Activated CD4-positive, alpha-beta T cell treated with anti-CD3 and anti-CD28 coated beads, Interleukin-2, Interleukin-4, amounts not matched to agents 100 ng/mL and 50 ng/mL, durations not matched to agents 16 hours and 8 hours (primary cell): ENCODE data around the gene CASKIN1.

Experiments used
- DNase-seq: peaks from one replicate; pipeline ENCODE4 v3.0.0-alpha.2; 2020; ENCODE audit warnings: low spot score

Gene CASKIN1

DNA sequence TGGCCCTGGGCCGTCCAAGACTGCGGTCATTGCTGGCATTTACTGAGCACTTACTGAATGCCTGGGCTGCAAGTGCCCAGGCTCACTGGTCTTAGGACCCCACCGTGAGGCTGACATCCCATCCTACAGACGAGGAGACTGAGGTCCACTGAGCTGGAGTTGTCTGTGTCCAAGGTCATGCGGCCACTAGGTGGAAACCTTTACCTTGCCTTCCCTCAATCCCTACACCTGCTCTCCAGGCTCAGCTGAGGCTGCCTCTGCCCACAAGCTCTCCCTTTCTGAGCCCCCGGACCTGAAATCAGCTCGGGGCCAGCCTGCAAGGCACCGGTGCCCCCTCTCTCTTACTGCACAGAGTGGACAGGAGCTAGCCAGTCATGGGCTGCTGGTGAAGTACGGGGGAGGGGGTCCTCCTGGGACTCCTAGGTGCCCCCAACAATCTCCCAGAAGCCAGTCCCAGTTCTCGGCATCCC, 1.5 kb downstream of the CASKIN1 start:
- DNase-seq, result no peak

DNA sequence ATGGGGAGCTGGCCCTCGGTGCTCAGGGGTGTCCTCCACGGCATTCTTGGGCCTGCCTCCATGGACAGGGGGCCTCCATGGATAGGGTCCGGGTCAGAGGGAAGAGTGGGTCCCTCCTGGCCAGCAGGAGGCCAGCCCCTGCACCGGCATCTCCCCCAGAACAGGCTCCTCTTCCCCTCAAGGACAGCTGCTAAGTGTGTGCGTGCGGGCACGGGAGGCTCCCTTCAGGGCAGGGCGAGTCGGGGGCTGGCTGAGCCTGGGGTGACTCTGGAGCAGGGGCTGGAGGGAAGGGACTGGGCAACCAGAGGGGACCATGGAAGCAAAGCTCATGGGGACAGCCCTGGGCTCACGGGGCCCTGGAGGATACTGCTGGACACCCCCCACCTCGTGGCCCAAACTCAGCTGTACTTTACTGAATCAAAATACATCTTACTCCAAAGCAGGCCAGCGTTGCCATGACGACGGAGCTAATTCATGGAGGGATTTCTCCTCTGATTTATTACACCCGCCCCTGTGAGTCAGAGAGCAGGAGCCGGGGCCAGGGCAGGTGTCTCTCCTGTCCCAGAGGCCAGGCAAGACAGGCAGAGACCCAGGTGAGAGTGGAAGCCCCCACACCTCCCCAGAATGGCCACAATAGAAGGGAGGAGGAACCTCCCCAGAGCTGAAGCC, 2.1 kb downstream of the CASKIN1 start:
- no peak for DNase-seq

DNA sequence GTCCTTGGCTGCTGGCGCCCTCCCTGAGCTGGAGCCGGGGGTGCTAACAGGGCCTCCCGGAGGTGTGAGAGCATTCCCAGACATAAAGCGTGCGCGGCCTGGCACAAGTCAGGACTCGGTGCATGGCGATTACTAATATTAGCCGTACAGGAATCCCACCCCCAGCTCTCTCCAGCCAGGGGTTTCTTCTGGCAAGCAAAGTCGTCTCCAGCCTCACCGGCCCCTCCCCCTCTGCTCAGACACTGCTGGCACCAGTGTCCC, 5.0 kb downstream of the CASKIN1 start:
- no peak for DNase-seq

DNA sequence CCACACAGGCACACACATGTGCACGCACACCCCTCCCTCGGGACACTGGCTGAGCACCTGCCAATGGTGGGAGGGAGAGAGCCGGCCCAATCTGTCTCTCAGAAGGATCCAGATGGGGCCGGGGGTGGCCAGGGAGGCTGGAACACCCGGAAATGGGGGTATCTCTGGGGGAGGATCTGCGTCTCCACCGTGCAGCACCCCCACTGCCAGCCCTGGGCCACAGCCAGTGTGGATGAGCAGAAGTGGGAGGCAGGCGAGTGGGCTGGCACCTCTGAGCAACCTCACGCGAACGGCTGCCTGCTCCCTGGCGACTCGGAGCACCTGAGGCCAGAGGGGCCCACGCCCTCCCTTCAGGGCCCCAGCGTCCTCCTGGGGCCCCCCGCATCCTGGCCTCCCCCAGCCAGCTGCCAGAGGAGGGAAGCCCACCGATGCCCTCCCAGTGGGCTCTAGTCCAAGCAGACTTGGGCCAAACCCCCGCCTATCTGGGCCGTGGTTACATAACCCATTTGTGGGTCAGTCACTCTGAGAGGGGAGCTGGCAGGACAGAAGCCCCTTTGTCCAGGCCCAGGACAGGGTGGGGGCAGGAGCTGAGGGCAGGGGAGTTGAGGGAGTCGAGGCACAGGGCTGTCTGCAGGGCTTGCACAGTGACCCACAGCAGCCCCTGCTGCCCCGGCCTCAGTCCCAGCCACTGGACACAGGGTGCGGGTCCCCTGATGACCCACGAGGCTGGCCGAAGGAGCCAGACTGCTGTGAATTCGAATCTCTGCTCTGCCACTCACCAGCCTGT, 5.6 kb downstream of the CASKIN1 start:
- no peak for DNase-seq

DNA sequence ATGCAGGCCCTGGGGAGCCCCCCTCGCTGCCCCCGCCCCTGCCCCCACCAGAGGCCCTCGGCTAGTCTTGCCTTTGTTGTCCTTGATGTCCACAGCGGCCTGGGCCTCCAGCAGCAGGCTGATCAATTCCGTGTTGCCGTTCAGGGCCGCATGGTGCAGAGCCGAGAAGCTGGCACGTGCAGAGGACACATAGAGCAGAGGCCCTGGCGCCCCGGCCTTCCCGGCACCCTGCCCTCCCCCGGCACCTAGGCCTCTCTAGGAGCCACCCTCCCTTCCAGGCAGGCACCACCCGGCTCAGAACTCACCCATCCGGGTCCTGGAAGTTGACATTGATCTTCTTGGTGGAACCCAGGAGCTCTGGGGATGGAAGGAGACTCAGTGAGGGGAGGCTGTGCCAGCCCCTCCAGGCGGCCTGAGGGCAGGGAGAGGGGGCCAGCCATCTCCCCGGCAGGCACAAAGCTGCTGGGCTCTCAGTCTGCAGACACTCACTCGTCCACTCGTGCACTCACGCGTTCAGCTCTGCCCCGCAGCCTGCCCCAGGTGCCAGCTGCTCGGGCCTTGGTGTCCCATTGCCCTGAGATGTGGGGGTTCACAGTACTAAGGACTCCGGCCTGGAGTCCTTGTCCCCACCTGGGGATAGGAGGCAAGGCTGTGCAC, 6.3 kb downstream of the CASKIN1 start:
- no peak for DNase-seq

DNA sequence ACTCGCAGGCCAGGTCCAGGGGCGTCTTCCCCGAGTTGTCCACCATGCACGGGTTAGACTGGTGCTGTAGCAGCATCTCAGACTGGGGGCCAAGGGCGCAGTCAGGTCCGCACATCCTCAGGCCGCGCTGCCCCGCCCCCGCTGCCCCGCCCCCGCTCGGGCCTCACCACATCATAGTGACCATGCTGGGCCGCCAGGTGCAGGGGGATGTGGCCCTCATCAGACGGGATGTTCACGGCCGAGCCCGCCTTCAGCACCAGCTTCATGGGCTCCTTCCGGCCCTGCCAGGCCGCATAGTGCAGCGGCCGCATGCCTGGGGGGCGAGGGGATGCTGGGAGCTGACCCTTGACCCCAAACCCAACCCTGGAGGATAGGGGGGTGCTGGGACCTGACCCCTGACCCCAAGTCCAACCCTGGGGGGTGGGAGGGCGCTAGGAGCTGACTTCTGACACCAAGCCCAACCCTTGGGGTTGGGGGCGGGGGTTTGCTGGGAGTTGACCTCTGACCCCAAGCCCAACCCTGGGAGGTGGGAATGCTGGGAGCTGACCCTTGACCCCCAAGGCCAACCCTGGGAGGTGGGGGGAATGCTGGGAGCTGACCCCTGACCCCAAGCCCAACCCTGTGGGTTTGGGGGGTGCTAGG, 7.0 kb downstream of the CASKIN1 start:
- no peak for DNase-seq

DNA sequence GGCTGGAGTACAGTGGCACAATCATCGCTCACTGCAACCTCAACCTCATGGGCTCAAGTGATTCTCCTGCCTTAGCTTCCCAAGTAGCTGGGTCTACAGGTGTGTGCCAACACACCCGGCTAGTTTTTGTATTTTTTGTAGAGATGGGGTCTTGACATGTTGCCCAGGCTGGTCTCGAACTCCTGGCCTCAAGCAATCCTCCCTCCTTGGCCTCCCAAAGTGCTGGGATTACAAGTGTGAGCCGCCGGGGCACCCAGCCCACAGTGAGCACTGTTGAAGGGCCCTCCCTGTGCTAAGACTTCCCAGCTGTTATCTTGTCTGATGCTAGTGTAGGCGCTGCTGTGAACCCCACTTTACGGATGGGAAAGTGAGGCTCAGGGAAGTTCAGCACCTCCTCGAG, 8.0 kb downstream of the CASKIN1 start:
- DNase-seq, result no peak

DNA sequence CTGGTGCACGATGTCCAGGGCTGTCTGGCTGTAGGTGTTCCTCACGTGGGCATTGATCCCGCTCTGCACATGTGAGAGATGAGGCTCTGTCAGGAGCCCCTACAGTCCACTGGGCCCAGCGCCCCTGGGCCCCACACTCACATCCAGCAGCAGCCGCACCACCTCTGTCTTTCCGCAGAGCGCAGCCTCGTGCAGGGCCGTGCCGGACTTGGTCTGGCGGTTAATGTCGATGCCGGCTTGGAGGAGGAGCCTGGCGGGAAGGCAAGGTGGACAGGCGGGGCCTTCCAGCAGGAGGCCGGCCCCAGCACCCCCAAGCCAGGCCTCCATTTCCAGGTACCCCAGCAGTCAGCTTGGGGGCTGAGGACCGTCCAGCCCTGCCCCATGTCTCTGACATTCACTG, 9.2 kb downstream of the CASKIN1 start:
- no peak for DNase-seq

DNA sequence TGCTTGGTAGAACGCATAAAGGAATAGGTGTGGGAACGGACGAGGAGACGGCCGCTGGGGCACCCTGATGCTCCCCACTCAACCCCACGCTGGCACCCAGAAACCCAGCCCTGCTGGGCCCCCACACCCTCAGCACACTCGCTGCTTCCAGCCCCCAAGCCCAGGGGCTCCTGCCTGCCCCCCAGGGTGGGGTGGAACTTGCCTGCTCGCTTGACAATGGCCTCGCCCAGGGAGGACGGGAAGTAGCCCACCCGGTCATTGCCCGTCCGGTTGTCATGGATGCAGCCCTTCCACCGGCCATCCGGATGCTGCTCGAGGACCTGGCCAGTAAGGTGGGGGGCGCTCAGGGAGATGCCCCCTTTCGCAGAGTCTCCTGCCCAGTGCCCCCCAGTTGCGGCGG, 9.9 kb downstream of the CASKIN1 start:
- DNase-seq, result no peak

DNA sequence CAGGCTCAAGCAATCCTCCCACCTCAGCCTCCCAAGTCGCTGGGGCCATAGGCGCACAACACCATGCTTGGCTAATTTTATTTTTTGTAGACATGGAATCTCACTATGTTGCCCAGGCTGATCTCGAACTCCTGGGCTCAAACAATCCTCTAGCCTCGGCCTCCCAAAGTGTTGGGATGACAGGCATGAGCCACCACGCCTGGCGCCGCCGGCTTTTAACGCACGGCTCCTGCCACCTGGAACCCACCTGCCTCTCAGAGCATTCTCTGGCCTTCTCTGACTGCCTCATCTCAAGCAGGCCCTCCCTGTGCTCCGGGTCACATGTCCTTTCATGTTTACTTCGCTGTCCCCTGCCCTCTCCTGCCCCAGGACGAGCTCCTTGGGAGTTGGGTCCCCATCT, 10.3 kb downstream of the CASKIN1 start:
- DNase-seq, result no peak

DNA sequence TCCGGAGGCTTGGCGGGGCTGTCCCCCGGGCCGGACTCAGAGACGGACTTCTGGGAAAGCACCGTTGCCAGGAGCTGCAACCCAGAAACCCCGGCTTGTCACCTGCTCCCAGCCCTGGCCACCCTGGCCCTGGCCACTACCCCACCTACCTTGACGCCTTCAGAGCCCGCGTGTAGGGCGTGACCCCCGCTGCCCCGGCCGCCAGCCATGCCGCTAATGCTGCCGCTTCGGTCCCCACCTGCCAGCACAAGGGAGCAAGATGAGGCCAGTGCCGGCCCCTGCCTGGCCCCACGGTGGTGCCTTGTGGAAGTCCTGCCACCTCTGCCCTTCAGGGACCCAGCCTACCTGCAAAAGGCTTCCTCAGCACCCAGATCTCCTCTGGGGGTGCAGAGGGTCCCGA, 11.4 kb downstream of the CASKIN1 start:
- DNase-seq, result no peak

DNA sequence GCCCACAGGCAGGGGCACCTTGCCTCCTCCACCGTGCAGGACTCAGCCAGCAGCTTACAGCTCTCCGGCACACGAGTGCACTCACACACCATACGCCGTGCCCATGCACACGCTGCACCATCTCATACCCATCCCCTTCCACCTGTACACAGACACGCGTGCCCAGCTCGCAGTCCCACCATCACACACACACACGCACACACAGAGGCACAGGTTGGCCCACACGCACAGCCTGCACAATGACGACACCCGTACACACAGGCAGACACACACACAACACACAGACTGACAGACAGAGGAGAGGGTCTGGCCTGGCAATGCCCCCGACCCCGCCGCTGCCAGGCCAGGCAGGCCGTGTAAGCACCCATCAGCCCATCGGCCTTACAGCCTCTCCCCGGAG, 12.1 kb downstream of the CASKIN1 start:
- DNase-seq, result no peak

DNA sequence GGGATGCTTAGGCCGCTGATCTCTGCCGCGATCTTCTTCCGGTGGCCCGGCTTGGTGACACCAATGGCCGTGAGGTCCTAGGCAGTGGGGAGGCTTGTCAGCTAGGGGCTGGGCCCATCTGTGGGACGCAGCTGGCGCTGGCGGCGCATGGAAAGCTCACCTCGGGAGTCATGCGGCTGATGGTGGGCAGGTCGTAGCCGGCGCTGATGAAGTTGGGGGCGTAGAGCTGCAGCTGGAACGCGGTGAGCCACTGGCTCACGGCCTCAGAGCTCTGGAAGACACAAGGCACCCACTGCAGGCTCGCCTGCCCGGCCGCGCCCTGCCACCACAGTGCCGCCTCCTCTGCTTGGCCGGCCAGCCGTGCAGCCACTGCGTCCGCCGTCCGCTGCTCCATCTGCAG, 12.7 kb downstream of the CASKIN1 start:
- DNase-seq, result no peak

DNA sequence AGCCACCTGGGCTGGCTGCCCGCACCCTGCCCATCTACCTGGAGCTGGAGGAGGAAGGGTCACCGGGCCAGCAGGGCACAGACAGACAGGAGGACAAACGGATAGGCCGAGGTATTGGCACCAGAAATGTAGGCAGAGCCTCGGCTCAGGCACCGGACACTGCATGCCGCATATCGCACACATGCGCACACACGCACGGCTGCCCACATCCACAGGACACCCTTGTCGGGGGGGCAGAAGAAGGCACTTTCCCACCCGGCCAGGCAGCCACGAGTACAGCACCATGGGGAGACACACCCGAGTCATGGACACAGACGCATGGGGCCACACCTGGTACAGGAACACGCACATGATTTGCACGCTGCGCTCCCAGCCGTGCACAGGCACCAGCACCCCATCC, 14.5 kb downstream of the CASKIN1 start:
- DNase-seq, result no peak

DNA sequence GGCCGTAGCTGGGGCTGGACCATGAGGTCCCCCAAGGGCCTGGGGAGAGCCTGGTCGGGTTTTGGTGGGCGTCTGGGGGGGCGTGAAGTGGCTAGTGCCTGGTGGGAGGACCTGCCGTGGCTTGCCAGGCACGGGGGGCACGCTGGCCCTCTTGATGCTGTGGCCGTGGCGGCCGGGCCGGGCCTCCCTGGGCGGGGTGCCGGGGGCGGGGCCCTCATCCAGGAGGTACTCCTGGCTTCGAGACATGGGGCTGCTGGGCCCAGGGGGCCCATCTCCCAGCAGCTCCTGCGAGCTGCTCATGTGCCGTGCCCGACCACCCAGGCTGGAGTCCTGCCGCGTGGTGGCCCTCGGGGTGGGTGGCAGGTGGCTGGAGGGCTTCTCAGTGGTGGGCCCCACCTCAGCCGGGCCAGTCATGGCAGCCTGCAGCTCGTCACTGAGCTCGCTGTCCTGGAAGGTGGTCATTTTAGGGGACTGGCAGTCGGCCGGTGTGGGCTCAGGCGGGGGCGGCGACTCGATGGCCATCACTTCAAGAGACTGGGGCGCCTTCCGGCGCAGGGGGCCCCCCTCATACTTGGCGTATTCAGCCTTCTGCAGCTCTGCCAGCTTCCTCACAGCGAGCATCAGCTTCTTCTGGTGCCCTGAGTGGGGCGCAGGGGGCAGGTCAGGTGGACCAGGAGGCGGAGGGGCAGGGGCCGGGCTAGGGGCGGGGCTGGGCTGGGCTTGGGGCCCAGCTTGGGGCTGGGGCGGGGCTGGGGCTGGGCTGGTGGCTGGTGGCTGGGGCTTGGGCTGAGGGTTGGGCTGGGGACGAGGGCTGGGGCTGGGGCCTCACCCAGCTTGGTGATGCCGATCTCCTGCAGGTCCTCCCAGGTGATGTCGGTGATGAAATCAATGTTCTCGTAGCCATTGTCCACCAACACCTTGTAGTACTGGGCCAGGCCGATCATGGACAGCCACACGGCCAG, 15.2 kb downstream of the CASKIN1 start:
- no peak for DNase-seq

DNA sequence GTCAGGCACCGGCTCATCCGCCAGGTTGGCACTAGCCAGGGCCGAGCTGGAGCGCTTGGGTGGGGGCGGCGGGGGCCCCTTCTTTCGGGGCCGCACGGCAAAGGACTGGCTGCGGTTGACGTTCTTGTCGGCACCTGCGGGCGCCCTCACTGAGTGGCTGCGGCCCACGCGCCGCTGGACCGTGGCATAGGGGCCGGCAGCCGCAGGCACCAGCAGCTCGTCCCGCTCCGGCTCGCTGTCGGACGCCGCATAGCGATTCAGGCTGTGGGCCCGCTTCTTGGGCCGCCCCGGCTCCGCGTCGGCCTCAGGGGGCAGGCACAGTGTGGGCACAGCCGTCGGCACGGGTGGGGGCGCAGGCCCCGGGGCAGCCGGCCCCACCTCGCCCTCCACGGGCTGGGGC, 15.9 kb downstream of the CASKIN1 start:
- no peak for DNase-seq

DNA sequence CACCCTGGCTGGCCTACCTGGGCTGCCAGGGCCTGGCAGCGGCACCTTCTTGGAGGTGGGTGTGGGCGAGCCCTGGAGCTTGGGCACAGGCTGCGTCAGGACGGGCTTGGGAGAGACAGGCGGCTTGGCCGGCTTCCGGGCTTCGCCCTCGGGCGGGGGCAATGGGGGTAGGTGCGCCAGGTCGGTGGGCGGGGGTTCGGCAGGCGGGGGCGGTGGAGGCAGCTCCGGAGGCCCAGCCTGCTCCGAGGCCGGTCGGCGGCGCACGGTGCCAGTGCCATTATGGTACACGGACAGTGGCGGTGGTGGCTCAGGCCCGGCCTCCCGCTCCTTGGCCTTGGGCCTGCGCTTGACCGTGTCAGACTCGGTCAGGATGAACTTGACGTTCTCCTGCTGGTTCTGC, 16.8 kb downstream of the CASKIN1 start:
- no peak for DNase-seq

DNA sequence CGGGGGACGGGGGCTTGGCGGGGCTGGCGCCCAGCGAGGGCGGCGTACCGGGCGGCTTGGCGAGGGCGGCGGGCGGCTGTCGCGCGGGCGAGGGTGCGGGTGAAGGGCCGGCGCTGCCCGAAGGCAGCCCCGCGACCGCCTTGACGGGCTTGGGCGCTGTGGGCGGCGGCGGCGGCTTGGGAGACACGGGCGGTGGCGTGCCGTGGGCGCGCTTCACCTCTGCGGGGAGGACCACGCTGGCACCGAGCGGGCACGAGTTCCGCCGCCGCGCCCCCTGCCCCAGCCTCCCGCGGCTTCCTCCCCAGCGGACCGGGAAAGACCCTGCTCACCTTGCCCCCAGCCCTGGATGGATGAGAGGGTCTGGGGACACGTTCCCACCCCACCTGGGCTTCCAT, 17.3 kb downstream of the CASKIN1 start:
- DNase-seq, result no peak

DNA sequence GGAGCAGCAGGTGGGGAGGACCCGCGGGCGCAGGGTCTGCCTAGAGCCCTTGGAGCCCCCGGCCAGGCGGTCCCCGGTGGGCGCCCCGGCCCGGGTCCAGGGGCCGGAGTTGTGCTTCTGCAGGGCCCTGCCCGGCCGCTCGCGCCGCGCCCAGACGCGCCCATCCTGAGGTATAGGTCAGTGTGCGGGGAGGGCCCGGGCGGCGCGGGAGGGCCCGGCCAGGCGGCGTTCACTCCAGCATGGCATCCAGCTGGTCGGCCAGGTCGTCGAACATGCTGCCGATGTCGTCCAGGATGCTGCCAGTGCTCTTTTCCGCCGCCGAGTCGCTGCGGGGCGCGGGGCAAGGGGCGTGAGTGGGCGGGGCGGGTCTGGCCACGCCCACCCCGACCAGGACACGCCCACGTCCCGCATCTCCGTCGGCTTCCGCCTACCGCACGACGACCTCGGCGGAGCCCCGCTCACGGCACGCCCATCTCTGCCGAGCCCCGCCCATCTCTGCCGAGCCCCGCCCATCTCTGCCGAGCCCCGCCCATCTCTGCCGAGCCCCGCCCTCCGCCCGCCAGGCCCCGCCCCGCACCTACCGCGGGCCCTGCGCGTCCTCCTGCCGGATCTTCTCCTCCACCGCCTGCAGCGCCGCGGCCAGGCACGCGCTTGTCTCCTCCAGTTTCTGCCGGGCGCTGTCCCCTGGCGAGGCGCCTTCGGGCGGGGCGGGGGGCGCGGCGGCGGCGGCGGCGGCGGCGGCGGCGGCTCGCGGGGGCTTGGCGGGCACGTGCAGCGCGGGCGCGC, 17.9 kb downstream of the CASKIN1 start:
- peak; percentile 49 for DNase-seq

DNA sequence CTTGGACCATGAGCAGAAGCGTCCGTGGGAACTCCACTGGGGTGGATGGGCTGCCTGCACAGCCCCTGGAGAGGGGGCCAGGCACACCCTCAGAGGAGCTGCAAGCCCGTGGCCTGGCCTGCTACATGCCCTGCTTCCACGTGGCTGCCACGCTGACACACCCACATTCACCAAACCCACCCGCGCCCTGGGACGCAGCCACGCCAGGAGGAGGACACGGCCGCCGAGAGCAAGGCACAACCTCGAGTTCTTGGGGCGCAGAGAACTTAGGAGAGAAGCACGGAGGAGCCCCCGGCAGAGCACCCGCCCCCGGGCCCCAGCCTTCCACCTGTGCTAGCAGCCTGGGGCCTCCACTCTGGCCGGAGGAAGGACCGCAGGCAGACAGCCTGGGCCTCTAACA, 18.8 kb downstream of the CASKIN1 start:
- DNase-seq, result no peak

DNA sequence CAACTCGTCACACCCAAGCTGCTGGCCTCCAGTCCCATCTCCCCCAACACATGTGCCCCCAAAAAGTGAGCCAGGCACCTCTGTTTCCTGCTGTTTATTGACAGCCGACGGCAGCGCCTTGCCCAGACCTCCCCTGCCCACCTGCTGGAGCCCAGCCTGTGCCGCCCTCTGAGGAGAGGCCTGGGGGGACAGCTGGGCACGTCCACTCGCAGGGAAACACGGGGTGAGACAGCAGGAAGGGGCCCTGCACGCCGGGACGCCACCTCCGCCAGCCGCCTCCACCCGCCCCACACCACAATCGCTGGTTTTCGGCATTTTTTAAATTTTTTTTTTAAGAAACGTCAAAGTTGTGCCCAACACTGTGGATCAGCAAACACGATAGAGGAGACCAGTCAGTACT, 19.3 kb downstream of the CASKIN1 start:
- no peak for DNase-seq
